Putamen (tissue), 1 donor: ENCODE results near the gene SCUBE1.

Source experiments
- DNase-seq: peaks from one replicate; pipeline ENCODE4 v3.0.0-alpha.2; 2016; ENCODE audit warnings: low spot score

SCUBE1 gene

GRCh38 chr22:43155789-43156188 lies 187.4 kb downstream of the SCUBE1 start:
- no peak for DNase-seq

- no peak for DNase-seq
Observed at GRCh38 chr22:43154887-43155536, 188.2 kb downstream of the SCUBE1 start.

GRCh38 chr22:43153899-43154298 lies 189.3 kb downstream of the SCUBE1 start:
- DNase-seq, result no peak

- no peak for DNase-seq
Observed at GRCh38 chr22:43152357-43153071, 190.7 kb downstream of the SCUBE1 start.

- DNase-seq, result no peak
Observed at GRCh38 chr22:43152003-43152356, 191.2 kb downstream of the SCUBE1 start.

GRCh38 chr22:43151251-43152002 lies 191.7 kb downstream of the SCUBE1 start, which contains the start of gene TSPO:
TSS of gene TSPO (plus strand) at chr22:43151559. CDS start at chr22:43159239, 7,680 bp downstream.
- peak; percentile 65 for DNase-seq

- DNase-seq, result no peak
Observed at GRCh38 chr22:43150731-43151206, 192.4 kb downstream of the SCUBE1 start.

GRCh38 chr22:43148581-43148980 lies 194.6 kb downstream of the SCUBE1 start:
- no peak for DNase-seq

- DNase-seq, result no peak
Observed at GRCh38 chr22:43147821-43148220, 195.4 kb downstream of the SCUBE1 start.
